Liver (tissue), 9 donors: ENCODE data around the gene SPON2. TPM values are rescaled to one million over a fixed set of nuclear protein-coding genes. Genes with fewer than 3 reads are reported as not detected.

Source experiments
- DNase-seq: peaks from one replicate; pipeline ENCODE4 v3.0.0-alpha.2; 2017; ENCODE audit warnings: low spot score
- H3K27ac ChIP-seq, 2 donors: one replicate each; pipeline ENCODE4 v1.7.0; 2013; ENCODE audit warnings: inconsistent platforms in 2 of 2, low read length in 2 of 2, control low read depth in 1 of 2, low read depth in 1 of 2, mild to moderate bottlenecking in 1 of 2
- H3K27me3 ChIP-seq, 4 donors: one replicate each; pipeline versions ENCODE4 v1.6.1 to v1.7.0; 2013; ENCODE audit warnings: low read length in 3 of 4, inconsistent platforms in 1 of 4, mild to moderate bottlenecking in 1 of 4, moderate library complexity in 1 of 4; ENCODE audit not compliant: control insufficient read depth in 4 of 4, insufficient read depth in 4 of 4
- H3K36me3 ChIP-seq, 4 donors: one replicate each; pipeline versions ENCODE4 v1.6.1 to v1.7.0; 2013; ENCODE audit warnings: low read length in 3 of 4, mild to moderate bottlenecking in 3 of 4, low read depth in 1 of 4, moderate library complexity in 1 of 4; ENCODE audit not compliant: control insufficient read depth in 4 of 4, insufficient read depth in 3 of 4
- H3K4me1 ChIP-seq, 4 donors: one replicate each; pipeline versions ENCODE4 v1.6.1 to v1.7.0; 2013; ENCODE audit warnings: low read length in 3 of 4, mild to moderate bottlenecking in 3 of 4, moderate library complexity in 1 of 4; ENCODE audit not compliant: control insufficient read depth in 4 of 4, insufficient read depth in 4 of 4
- H3K4me3 ChIP-seq, 3 donors: one replicate each; pipeline versions ENCODE4 v1.6.1 to v1.7.0; 2013; ENCODE audit warnings: low read length in 3 of 3, control low read depth in 1 of 3, low read depth in 1 of 3, mild to moderate bottlenecking in 1 of 3
- H3K9ac ChIP-seq, 2 donors: one replicate each; pipeline ENCODE4 v1.7.0; 2013; ENCODE audit warnings: low read length in 2 of 2, mild to moderate bottlenecking in 2 of 2, moderate library complexity in 2 of 2, control low read depth in 1 of 2, low read depth in 1 of 2
- H3K9me3 ChIP-seq, 4 donors: one replicate each; pipeline versions ENCODE4 v1.6.1 to v1.7.0; 2013; ENCODE audit warnings: low read length in 3 of 4; ENCODE audit not compliant: control insufficient read depth in 4 of 4
- ATF3 ChIP-seq: IDR thresholded peaks from 2 replicates; pipeline ENCODE4 v1.6.1; 2016; ENCODE audit warnings: antibody characterized with exemption
- EGR1 ChIP-seq, 2 donors: IDR thresholded peaks; 2 replicates each; pipeline ENCODE4 v1.6.1; 2016 to 2018; ENCODE audit warnings: antibody characterized with exemption in 2 of 2, low read depth in 2 of 2
- FOXA1 ChIP-seq: IDR thresholded peaks from 2 replicates; pipeline ENCODE4 v1.6.1; 2016; ENCODE audit warnings: antibody characterized with exemption
- FOXA2 ChIP-seq: IDR thresholded peaks from 2 replicates; pipeline ENCODE4 v1.6.1; 2016; ENCODE audit warnings: antibody characterized with exemption
- GABPA ChIP-seq, 2 donors: IDR thresholded peaks in 1 of 2; conservative IDR thresholded peaks in 1 of 2; 2 replicates each; pipeline ENCODE4 v1.6.1; 2016; ENCODE audit warnings: antibody characterized with exemption in 2 of 2, mild to moderate bottlenecking in 1 of 2, moderate library complexity in 1 of 2
- HNF4A ChIP-seq, 2 donors: conservative IDR thresholded peaks; 2 replicates each; pipeline ENCODE4 v1.6.1; 2016; ENCODE audit warnings: antibody characterized with exemption in 2 of 2, mild to moderate bottlenecking in 2 of 2
- HNF4G ChIP-seq: IDR thresholded peaks from 2 replicates; pipeline ENCODE4 v1.6.1; 2016; ENCODE audit warnings: antibody characterized with exemption
- JUND ChIP-seq, 2 donors: IDR thresholded peaks; 2 replicates each; pipeline ENCODE4 v1.6.1; 2016; ENCODE audit warnings: antibody characterized with exemption in 2 of 2
- NR2F2 ChIP-seq: IDR thresholded peaks from 2 replicates; pipeline ENCODE4 v1.6.1; 2016; ENCODE audit warnings: antibody characterized with exemption
- RAD21 ChIP-seq, 2 donors: IDR thresholded peaks; 2 replicates each; pipeline ENCODE4 v1.6.1; 2016; ENCODE audit warnings: antibody characterized with exemption in 2 of 2, mild to moderate bottlenecking in 2 of 2
- REST ChIP-seq: IDR thresholded peaks from 2 replicates; pipeline ENCODE4 v1.6.1; 2016; ENCODE audit warnings: antibody characterized with exemption, mild to moderate bottlenecking
- RXRA ChIP-seq, 2 donors: IDR thresholded peaks; 2 replicates each; pipeline ENCODE4 v1.6.1; 2017 to 2018; ENCODE audit warnings: antibody characterized with exemption in 2 of 2, mild to moderate bottlenecking in 1 of 2
- SP1 ChIP-seq: IDR thresholded peaks from 2 replicates; pipeline ENCODE4 v1.6.1; 2018; ENCODE audit warnings: antibody characterized with exemption, mild to moderate bottlenecking
- TAF1 ChIP-seq: conservative IDR thresholded peaks from 2 replicates; pipeline ENCODE4 v1.6.1; 2016; ENCODE audit warnings: antibody characterized with exemption, mild to moderate bottlenecking
- YY1 ChIP-seq: IDR thresholded peaks from 2 replicates; pipeline ENCODE4 v1.6.1; 2016; ENCODE audit warnings: antibody characterized with exemption, mild to moderate bottlenecking
- ZBTB33 ChIP-seq: IDR thresholded peaks from 2 replicates; pipeline ENCODE4 v1.6.1; 2016; ENCODE audit warnings: antibody characterized with exemption
- WGBS: extraction: QIAGEN DNeasy Blood & Tissue Kit; methylation state at CpG from one replicate; pipeline ENCODE4 v1.1.7; 2013; 5-methylcytosine and 5-hydroxymethylcytosine counted together
- polyA plus RNA-seq, 2 donors: library from polyadenylated mRNA; stranded (reverse) in 1 of 2; unstranded in 1 of 2; fragments of 200-250 nt in 1 of 2; fragments of >200 nt in 1 of 2; fragmentation: Nextera tagmentation in 1 of 2; extraction: Ambion mirVana in 1 of 2; gene quantifications; one replicate each; pipeline versions ENCODE4 v1.2.1 to v1.2.3, GENCODE V29; 2013 to 2015
- total RNA-seq, 2 donors: library from RNA; depleted of rRNA; stranded (reverse); fragments of >200 nt; gene quantifications; one replicate each; pipeline ENCODE4 v1.2.3, GENCODE V29; 2014
- TF ChIP-seq, protein P1 (sequence below): IDR thresholded peaks from 2 replicates; pipeline ENCODE4 v1.6.1; 2016; ENCODE audit warnings: antibody characterized with exemption
- TF ChIP-seq, protein P2 (sequence below): fragments of 150-350 bp; IDR thresholded peaks from 2 replicates; pipeline ENCODE4 v1.5.1; 2017; ENCODE audit warnings: improper control_type of control experiment, low read depth, low read length; ENCODE audit not compliant: missing input control
- donor health status: healthy.
- donor health status: healthy.
- donor health status: healthy.
- donor health status: healthy.
- donor health status: healthy.

Gene SPON2
- total and polyA plus RNA-seq, 4 donors = 35.7 to 80.3 (median 72.3) TPM

DNA sequence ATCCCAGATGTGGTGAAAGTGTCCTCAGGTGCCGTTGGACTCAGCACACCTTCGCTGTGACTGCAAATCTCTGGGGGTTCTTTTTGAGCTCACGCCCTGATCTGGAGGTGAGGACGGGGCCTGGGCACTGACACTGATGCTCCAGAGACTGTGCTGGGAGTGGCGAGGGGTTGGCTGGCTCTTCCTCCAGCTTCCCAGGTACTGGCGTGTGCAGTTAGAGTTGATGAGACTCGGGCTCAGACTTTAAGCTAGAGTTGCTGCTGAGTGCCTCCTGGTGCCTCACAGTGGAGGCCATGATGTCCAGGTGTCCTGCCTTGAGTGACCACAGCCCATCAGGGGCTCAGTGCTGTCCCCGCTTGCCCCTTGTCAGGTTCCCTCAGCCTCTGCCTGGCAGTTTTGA lies 16.3 kb downstream of the SPON2 start:
- no peak overlapping the region for H3K27ac ChIP-seq
- H3K4me1 ChIP-seq = peaks cover 0 to 2% (median 1%) of the 10 kb centered on the region in 4 donors
- H3K9ac ChIP-seq = no peak overlapping the region
- TF ChIP-seq HNF4A (conservative IDR thresholded peaks at IDR 0.05) (no peak), EGR1 (IDR thresholded peaks at IDR 0.05; ENCODE audit: low read depth in 2 of 2) (no peak), FOXA2 (no peak), TAF1 (no peak), NR2F2 (no peak), GABPA (IDR thresholded peaks at IDR 0.05 in 1 of 2, conservative IDR thresholded peaks at IDR 0.05 in 1 of 2) (no peak), FOXA1 (no peak), HNF4G (no peak), YY1 (no peak)
- TF ChIP-seq, protein P1, sequence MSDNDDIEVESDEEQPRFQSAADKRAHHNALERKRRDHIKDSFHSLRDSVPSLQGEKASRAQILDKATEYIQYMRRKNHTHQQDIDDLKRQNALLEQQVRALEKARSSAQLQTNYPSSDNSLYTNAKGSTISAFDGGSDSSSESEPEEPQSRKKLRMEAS = no peak
- DNase-seq = no peak
- H3K27me3 ChIP-seq = no peaks in the 10 kb centered on the region
- peaks cover 0 to 6% (median 4%) of the 10 kb centered on the region in 4 donors for H3K9me3 ChIP-seq
- no peak overlapping the region for H3K4me3 ChIP-seq
- 95% methylated on average over 8 of the region's 8 CpGs for WGBS
- no peaks in the 10 kb centered on the region for H3K36me3 ChIP-seq

- H3K9me3 ChIP-seq = peaks cover 0 to 6% (median 4%) of the 10 kb centered on the region in 4 donors
- TF ChIP-seq RAD21 (IDR thresholded peaks at IDR 0.05) (no peak), FOXA1 (no peak), HNF4A (conservative IDR thresholded peaks at IDR 0.05) (no peak), RXRA (IDR thresholded peaks at IDR 0.05) (no peak), HNF4G (no peak), TAF1 (no peak), ATF3 (no peak)
- TF ChIP-seq, protein P2, sequence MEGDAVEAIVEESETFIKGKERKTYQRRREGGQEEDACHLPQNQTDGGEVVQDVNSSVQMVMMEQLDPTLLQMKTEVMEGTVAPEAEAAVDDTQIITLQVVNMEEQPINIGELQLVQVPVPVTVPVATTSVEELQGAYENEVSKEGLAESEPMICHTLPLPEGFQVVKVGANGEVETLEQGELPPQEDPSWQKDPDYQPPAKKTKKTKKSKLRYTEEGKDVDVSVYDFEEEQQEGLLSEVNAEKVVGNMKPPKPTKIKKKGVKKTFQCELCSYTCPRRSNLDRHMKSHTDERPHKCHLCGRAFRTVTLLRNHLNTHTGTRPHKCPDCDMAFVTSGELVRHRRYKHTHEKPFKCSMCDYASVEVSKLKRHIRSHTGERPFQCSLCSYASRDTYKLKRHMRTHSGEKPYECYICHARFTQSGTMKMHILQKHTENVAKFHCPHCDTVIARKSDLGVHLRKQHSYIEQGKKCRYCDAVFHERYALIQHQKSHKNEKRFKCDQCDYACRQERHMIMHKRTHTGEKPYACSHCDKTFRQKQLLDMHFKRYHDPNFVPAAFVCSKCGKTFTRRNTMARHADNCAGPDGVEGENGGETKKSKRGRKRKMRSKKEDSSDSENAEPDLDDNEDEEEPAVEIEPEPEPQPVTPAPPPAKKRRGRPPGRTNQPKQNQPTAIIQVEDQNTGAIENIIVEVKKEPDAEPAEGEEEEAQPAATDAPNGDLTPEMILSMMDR = no peak
- no peak overlapping the region for H3K4me3 ChIP-seq
- no peak overlapping the region for H3K9ac ChIP-seq
- H3K36me3 ChIP-seq = no peaks in the 10 kb centered on the region
- WGBS = 73% methylated on average over 3 of the region's 3 CpGs
- no peak overlapping the region for H3K27ac ChIP-seq
- H3K4me1 ChIP-seq = peaks cover 0 to 2% (median under 1%) of the 10 kb centered on the region in 4 donors
- no peak for DNase-seq
- no peaks in the 10 kb centered on the region for H3K27me3 ChIP-seq
Measured at GRCh38 chr4:1155314-1155713, 17.1 kb downstream of the SPON2 start.

GRCh38 chr4:1154523-1155182 lies 17.7 kb downstream of the SPON2 start:
- peaks cover 0 to 2% (median under 1%) of the 10 kb centered on the region in 4 donors for H3K4me1 ChIP-seq
- no peak overlapping the region for H3K9ac ChIP-seq
- no peaks in the 10 kb centered on the region for H3K36me3 ChIP-seq
- DNase-seq = no peak
- no peaks in the 10 kb centered on the region for H3K27me3 ChIP-seq
- H3K4me3 ChIP-seq = no peak overlapping the region
- WGBS = 74% methylated on average over 21 of the region's 21 CpGs
- H3K27ac ChIP-seq = no peak overlapping the region
- H3K9me3 ChIP-seq = peaks cover 0 to 6% (median 4%) of the 10 kb centered on the region in 4 donors
- no peak for TF ChIP-seq ATF3
- TF ChIP-seq RAD21 (IDR thresholded peaks at IDR 0.05) = no peak
- no peak for TF ChIP-seq YY1
- no peak for TF ChIP-seq GABPA (IDR thresholded peaks at IDR 0.05 in 1 of 2, conservative IDR thresholded peaks at IDR 0.05 in 1 of 2)
- no peak for TF ChIP-seq REST
- TF ChIP-seq TAF1 = no peak
- TF ChIP-seq RXRA (IDR thresholded peaks at IDR 0.05) = no peak
- no peak for TF ChIP-seq ZBTB33
- TF ChIP-seq FOXA1 = no peak
- TF ChIP-seq, protein P1 = no peak
- TF ChIP-seq EGR1 (IDR thresholded peaks at IDR 0.05; ENCODE audit: low read depth in 2 of 2) = no peak
- TF ChIP-seq FOXA2 = no peak
- TF ChIP-seq SP1 = no peak
- no peak for TF ChIP-seq JUND (IDR thresholded peaks at IDR 0.05)
- no peak for TF ChIP-seq HNF4G
